GM18517 (cell line): ENCODE measurements around the gene TBR1.
A peak's percentile ranks its signal among the peaks of the same experiment; 100 is the strongest.

ENCODE experiments used
- ATAC-seq: cut with Tn5 transposase; IDR thresholded peaks from one replicate; pipeline ENCODE4 v1.9.1; 2021; ENCODE audit warnings: mild to moderate bottlenecking, moderate library complexity; ENCODE audit not compliant: unreplicated experiment

The TBR1 gene

GRCh38 chr2:161414042-161415033 lies 1.8 kb upstream of the TBR1 start:
- ATAC-seq = peak; percentile 51

- ATAC-seq = peak; percentile 26
Measured at GRCh38 chr2:161415034-161415986, 787 bp upstream of the TBR1 start.

- no peak for ATAC-seq
Measured at GRCh38 chr2:161416708-161417437, 776 bp downstream of the TBR1 start.

- ATAC-seq = no peak
Measured at GRCh38 chr2:161417438-161418274, 1.6 kb downstream of the TBR1 start.

GRCh38 chr2:161418275-161418714 lies 2.2 kb downstream of the TBR1 start:
- no peak for ATAC-seq

- no peak for ATAC-seq
Measured at GRCh38 chr2:161418715-161419637, 2.9 kb downstream of the TBR1 start.

- ATAC-seq = no peak
Measured at GRCh38 chr2:161419638-161420190, 3.6 kb downstream of the TBR1 start.

- no peak for ATAC-seq
Measured at GRCh38 chr2:161420406-161421074, 4.4 kb downstream of the TBR1 start.

GRCh38 chr2:161421686-161422085 lies 5.6 kb downstream of the TBR1 start:
- ATAC-seq = no peak

GRCh38 chr2:161422816-161423403 lies 6.8 kb downstream of the TBR1 start:
- no peak for ATAC-seq

- no peak for ATAC-seq
Measured at GRCh38 chr2:161423421-161424393, 7.6 kb downstream of the TBR1 start.

GRCh38 chr2:161424394-161424769 lies 8.3 kb downstream of the TBR1 start:
- ATAC-seq = no peak

GRCh38 chr2:161424891-161425727 lies 9.0 kb downstream of the TBR1 start:
- ATAC-seq = no peak

GRCh38 chr2:161425728-161426454 lies 9.8 kb downstream of the TBR1 start:
- ATAC-seq = no peak

- ATAC-seq = no peak
Measured at GRCh38 chr2:161426455-161426921, 10.4 kb downstream of the TBR1 start.
